ENCODE results near the gene ACSBG1.

The ACSBG1 gene

DNA sequence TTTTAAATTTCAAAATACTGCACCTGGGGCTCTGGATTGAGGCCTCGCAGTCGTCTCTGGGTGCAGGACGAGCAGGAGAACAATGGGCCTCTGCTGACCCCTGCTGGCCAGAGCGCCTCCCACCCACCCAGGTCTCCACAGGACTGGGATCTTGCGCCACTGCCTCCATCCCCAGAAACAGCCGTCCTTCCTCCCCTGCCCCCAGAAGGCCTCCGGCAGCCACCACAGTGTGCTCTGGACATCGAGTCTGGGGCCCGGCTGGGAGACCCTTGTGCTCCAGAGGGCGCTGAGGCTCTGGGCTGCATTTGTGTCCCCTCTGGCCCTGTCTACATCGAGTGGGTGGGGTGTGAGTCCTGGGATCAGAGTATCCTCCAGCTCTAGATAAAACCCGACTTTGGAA is 6.7 kb upstream of the ACSBG1 start:
- Histone ChIP-seq H3K4me3 (no peak overlapping the region), H3K9me3 (no peaks in the 10 kb centered on the region), H4K20me1 (no peaks in the 10 kb centered on the region), H3K9ac (no peak overlapping the region), H3K27me3 (no peaks in the 10 kb centered on the region), H3K4me1 (peaks cover 17% of the 10 kb centered on the region), H3K36me3 (no peaks in the 10 kb centered on the region), H3K4me2 (no peak overlapping the region), H3K27ac (no peak overlapping the region)
- no peak; the same call in 1 of the 2 replicates for TF ChIP-seq Cebpa-rat (IDR thresholded peaks at IDR 0.05)

DNA sequence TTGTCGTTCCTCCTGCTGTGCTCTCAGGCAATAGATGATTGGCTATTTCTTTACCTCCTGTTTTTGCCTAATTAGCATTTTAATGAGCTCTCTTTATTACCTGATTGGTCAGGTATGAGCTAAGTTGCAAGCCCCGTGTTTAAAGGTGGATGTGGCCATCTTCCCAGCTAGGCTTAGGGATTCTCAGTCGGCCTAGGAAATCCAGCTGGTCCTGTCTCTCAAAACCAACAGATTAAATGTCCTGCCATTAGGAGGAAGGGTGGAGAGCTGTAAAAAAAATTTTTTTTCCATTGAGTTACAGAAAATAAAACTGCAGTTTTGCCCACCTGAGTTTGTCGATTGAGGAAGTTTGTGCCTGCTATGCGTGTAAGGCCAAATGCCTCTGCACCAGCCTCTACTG is 5.4 kb upstream of the ACSBG1 start:
- H3K4me2 ChIP-seq, result no peak overlapping the region
- no peaks in the 10 kb centered on the region for H3K36me3 ChIP-seq
- H4K20me1 ChIP-seq, result no peaks in the 10 kb centered on the region
- TF ChIP-seq Cebpa-rat (IDR thresholded peaks at IDR 0.05), result no peak
- no peak overlapping the region for H3K9ac ChIP-seq
- no peaks in the 10 kb centered on the region for H3K27me3 ChIP-seq
- peaks cover 25% of the 10 kb centered on the region for H3K4me1 ChIP-seq
- H3K9me3 ChIP-seq, result no peaks in the 10 kb centered on the region
- no peak overlapping the region for H3K4me3 ChIP-seq
- H3K27ac ChIP-seq, result no peak overlapping the region

DNA sequence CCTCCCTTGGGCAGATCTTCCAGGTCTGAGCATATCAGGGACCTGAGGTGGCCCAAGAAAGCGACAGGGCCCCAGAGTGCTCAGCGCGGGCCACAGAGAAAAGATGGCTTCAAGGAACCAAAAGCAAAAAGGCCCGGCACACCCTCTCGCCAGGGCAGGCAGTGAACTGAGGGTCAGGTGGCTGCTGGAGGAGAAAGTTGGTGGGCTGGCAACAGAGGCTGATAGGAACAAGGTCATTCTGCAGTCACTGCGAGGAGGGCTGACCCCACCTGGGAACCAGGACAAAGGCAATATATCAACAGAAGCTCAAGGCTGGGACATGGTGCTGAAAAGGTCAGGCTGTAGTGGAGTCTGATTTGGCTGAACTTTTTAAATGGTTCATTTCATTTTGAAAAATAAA is 2.8 kb upstream of the ACSBG1 start:
- no peaks in the 10 kb centered on the region for H3K9me3 ChIP-seq
- no peak overlapping the region for H3K9ac ChIP-seq
- TF ChIP-seq Cebpa-rat (IDR thresholded peaks at IDR 0.05), result no peak
- H3K36me3 ChIP-seq, result no peaks in the 10 kb centered on the region
- no peak overlapping the region for H3K4me3 ChIP-seq
- no peak overlapping the region for H3K27ac ChIP-seq
- no peak overlapping the region for H3K4me2 ChIP-seq
- H3K27me3 ChIP-seq, result no peaks in the 10 kb centered on the region
- H3K4me1 ChIP-seq, result peaks cover 32% of the 10 kb centered on the region
- no peaks in the 10 kb centered on the region for H4K20me1 ChIP-seq

DNA sequence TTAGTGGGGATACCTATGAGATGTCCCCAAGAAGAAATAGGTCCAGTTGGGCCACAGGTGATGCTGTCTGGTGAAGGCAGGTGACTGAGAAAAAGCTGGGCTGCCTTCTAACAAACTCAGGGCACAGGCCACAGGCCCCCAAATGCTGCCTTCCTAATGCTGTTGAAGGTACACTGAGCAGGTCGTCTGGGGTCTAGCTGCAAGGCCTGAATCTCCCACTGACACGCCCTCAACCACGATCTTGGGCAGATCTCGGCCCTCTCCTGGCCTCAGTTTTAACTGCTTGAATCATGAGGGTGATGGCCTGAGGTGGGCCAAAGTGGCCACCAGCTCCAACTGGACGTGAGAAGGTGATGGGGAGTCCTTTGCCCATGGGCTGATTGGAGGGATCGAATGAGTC is 2.1 kb upstream of the ACSBG1 start:
- Histone ChIP-seq H4K20me1 (no peaks in the 10 kb centered on the region), H3K9ac (no peak overlapping the region), H3K4me3 (no peak overlapping the region), H3K9me3 (no peaks in the 10 kb centered on the region), H3K4me1 (peaks cover 32% of the 10 kb centered on the region), H3K27ac (no peak overlapping the region), H3K27me3 (no peaks in the 10 kb centered on the region), H3K4me2 (no peak overlapping the region), H3K36me3 (no peaks in the 10 kb centered on the region)
- no peak for TF ChIP-seq Cebpa-rat (IDR thresholded peaks at IDR 0.05)

DNA sequence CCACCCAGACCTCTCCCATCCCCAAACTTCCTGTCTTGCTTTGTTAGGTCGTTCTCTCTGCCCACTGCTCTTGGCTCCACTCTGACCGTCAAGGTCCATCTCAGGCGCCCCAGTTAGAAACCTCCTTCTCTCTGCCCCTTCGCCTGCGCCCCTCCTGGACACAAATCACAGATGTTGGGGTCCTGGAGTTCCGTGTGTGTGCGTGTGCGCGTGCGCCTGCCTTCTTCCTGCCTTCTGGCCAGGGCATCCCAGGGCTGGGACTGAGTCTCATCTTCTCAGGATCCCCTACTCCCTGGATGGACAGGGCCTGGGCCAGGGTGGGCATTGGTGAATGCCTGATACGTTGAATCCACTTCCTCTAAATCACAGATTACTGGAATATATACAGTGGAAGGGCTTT is 869 bp downstream of the ACSBG1 start:
- no peak for TF ChIP-seq Cebpa-rat (IDR thresholded peaks at IDR 0.05)
- Histone ChIP-seq H3K27me3 (no peaks in the 10 kb centered on the region), H3K4me1 (peaks cover 32% of the 10 kb centered on the region), H4K20me1 (no peaks in the 10 kb centered on the region), H3K36me3 (no peaks in the 10 kb centered on the region), H3K4me3 (no peak overlapping the region), H3K27ac (no peak overlapping the region), H3K4me2 (peak overlapping the region; percentile 77), H3K9ac (no peak overlapping the region), H3K9me3 (no peaks in the 10 kb centered on the region)

DNA sequence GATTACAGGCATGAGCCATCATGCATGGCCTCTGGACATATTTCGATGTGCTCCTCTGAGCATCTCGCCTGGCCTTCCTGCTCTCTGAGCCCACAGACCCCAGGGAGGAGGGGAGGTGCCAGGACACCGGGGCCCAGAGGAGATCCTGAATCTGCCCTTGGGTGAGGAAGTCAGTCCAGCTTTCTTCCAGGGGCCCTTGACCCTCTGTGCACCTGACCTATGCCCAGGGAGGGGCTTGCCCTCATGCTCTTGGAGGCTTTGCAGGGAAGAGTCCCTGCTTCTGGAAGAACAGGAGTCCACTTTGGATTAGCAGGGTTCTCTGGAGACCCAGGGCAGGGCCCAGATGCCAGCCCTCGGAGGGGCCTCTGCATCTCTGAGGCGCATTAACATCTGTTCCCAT is 1.4 kb downstream of the ACSBG1 start:
- no peak for TF ChIP-seq Cebpa-rat (IDR thresholded peaks at IDR 0.05)
- Histone ChIP-seq H3K36me3 (no peaks in the 10 kb centered on the region), H4K20me1 (no peaks in the 10 kb centered on the region), H3K4me2 (peak overlapping the region; percentile 77), H3K27ac (no peak overlapping the region), H3K27me3 (no peaks in the 10 kb centered on the region), H3K9me3 (no peaks in the 10 kb centered on the region), H3K4me1 (peaks cover 32% of the 10 kb centered on the region), H3K9ac (no peak overlapping the region), H3K4me3 (no peak overlapping the region)

DNA sequence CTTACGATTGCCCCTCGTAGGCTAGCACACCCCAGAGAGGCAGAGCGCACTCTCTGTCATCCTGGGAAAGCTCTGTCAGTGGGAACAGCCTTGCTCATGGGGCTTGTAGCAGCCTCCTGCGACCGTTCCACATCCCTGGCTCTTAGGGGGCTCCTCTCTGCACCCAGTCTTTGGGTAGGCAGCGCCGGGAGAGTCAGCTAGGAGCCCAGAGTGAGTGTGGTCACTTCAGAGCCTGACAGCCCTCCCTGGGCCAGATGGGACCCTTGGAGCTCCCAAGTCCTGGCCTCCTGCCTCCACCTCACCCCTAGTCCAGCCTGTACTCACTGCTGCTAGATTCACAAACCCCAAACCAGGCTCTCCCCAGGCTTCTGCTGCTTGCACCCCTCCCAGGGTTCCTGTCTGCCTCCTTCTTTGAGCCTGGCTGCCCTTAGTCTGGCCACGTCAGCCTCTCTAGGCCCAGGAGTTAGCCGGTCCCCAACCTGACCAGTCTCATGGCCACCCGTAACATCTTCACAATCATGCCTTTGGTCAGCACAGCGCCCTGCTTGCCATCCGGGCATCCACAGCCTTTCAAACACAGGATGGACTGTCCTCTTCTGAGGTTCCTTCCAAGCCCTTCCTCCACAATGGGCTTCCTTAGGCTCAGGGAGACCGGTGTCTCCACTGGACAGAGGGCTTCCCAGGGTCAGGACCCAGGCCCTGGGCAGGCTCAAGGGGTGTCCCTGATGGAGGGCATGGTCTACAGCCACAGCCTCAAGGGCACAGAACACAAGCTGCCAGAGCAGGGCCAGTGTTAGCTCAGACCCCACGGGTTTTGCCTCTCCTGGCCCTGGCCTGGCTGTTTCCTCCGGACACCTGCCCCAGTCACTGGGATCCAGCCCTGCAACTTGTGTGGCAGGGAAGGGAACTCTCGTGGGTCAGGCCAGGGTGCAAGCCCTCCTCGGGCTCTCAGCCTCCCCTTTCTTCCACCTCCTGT is 4.6 kb downstream of the ACSBG1 start:
- no peak overlapping the region for H3K9ac ChIP-seq
- H3K36me3 ChIP-seq, result no peaks in the 10 kb centered on the region
- H3K9me3 ChIP-seq, result no peaks in the 10 kb centered on the region
- no peaks in the 10 kb centered on the region for H4K20me1 ChIP-seq
- no peak for TF ChIP-seq Cebpa-rat (IDR thresholded peaks at IDR 0.05)
- no peak overlapping the region for H3K4me3 ChIP-seq
- H3K27ac ChIP-seq, result no peak overlapping the region
- no peaks in the 10 kb centered on the region for H3K27me3 ChIP-seq
- H3K4me1 ChIP-seq, result peaks cover 22% of the 10 kb centered on the region
- H3K4me2 ChIP-seq, result no peak overlapping the region

DNA sequence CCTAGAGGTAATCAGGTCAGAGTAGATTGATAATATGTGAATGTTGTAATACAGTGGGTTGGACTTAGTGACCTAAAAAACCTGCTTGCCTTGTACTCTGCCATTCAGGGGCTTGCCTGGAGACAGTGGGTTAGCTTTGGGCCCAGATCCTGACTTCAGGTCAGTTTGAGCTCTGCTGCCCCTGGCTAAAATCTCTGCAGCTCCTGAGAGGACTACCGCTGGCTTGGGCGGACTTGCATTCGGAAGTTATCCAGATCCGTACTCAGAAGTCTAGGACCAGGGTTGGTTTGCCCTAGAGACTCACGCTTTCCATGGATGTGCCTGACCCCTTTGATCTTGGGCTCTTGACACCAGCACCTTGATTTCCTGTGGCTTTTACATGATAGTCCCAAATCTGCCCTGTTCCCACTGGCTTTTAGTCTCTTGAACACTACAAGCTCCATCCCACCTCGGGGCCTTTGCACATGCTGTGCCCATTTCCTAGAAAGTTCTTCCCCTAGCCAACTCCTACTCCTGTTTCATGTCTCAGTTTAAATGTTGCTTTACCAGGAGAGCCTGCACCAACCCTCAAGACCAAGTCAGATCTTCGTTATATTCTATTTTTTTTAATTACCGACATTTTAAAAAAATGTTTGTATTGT is 5.9 kb downstream of the ACSBG1 start:
- Histone ChIP-seq H3K9ac (no peak overlapping the region), H3K27me3 (no peaks in the 10 kb centered on the region), H3K4me2 (no peak overlapping the region), H3K4me3 (no peak overlapping the region), H4K20me1 (no peaks in the 10 kb centered on the region), H3K4me1 (peaks cover 10% of the 10 kb centered on the region), H3K27ac (no peak overlapping the region), H3K36me3 (no peaks in the 10 kb centered on the region), H3K9me3 (no peaks in the 10 kb centered on the region)
- no peak for TF ChIP-seq Cebpa-rat (IDR thresholded peaks at IDR 0.05)

DNA sequence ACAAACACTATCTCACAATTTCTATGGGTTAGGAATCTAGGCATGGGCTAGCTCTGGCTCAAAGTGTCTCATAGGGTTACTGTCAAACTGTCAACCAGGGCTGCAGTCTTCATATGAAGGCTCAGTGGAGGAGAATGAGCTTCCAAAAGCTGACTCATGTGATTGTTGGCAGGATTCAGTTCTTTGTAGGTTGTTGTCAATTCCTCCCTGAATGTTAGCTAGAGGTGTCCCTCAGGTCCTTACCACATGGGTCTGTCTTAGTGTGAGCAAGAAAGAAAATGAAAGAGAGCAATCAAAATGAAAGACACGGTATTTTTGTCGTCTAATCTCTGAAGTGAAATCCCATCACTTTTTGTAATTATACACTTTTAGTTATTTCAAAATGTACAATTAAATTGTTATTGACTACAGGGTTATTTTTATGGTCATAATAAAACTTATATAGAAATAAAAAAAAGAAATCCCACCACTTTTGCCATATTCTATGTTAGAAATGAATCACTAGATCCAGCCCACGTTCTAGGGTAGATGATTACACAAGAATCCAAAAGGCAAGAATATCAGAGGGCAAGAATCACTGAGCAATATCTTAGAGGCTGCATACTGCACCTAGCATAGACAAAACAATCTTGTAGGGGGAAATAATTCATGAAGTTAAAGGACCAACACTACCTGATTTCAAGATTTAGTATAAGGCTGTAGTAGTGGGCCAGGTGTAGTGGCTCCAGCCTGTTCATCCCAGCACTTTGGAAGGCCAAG is 8.4 kb downstream of the ACSBG1 start:
- no peak for TF ChIP-seq Cebpa-rat (IDR thresholded peaks at IDR 0.05)
- no peaks in the 10 kb centered on the region for H3K9me3 ChIP-seq

DNA sequence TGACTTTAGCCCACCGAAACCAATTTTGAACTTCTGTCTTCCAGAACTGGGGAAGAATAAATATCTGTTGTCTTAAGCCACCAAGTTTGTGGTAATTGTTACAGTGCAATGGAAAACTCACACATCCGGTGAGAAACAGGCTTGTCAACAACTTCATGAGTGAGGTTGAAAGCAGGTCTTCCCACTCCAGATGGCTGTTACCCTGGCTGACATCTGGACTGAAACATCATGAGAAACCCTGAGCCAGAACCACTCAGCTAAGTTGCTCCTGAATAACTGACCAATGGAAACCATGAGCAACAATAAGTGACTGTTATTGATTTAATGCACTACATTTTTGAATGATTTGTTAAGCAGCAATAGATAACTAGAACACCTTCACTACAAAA is 10.3 kb downstream of the ACSBG1 start:
- TF ChIP-seq Cebpa-rat (IDR thresholded peaks at IDR 0.05), result no peak

More for the DNA sequence above, 8.4 kb downstream of the ACSBG1 start:
- Histone ChIP-seq H4K20me1 (no peaks in the 10 kb centered on the region), H3K36me3 (no peaks in the 10 kb centered on the region), H3K27me3 (no peaks in the 10 kb centered on the region), H3K4me3 (no peak overlapping the region), H3K27ac (no peak overlapping the region), H3K4me1 (no peaks in the 10 kb centered on the region), H3K4me2 (no peak overlapping the region), H3K9ac (no peak overlapping the region)

More for the DNA sequence above, 10.3 kb downstream of the ACSBG1 start:
- H3K4me3 ChIP-seq, result no peak overlapping the region
- H3K4me2 ChIP-seq, result no peak overlapping the region
- H4K20me1 ChIP-seq, result no peaks in the 10 kb centered on the region
- no peaks in the 10 kb centered on the region for H3K9me3 ChIP-seq
- H3K9ac ChIP-seq, result no peak overlapping the region
- H3K27me3 ChIP-seq, result no peaks in the 10 kb centered on the region
- H3K36me3 ChIP-seq, result no peaks in the 10 kb centered on the region
- no peak overlapping the region for H3K27ac ChIP-seq
- H3K4me1 ChIP-seq, result no peaks in the 10 kb centered on the region

All from BLaER1 (cell line).